H9 (cell line): Measurements from ENCODE around the gene TYW3. TPM values are rescaled to one million over a fixed set of nuclear protein-coding genes. Genes with fewer than 3 reads are reported as not detected.

Experiments used
- DNase-seq: peaks from one replicate; pipeline ENCODE4 v3.0.0-alpha.2; 2017
- H2AFZ ChIP-seq: one replicate; pipeline ENCODE4 v1.6.1; 2013; ENCODE audit warnings: mild to moderate bottlenecking, low read length, control low read depth, moderate library complexity
- H2AK5ac ChIP-seq: 2 replicates; pipeline ENCODE4 v1.6.1; 2013; ENCODE audit warnings: low read length, control low read depth, mixed read lengths; ENCODE audit not compliant: insufficient read length
- H2BK120ac ChIP-seq: one replicate; pipeline ENCODE4 v1.6.1; 2013; ENCODE audit warnings: low read depth, mild to moderate bottlenecking, low read length, control low read depth, inconsistent platforms; ENCODE audit not compliant: poor library complexity, severe bottlenecking
- H2BK12ac ChIP-seq: 2 replicates; pipeline ENCODE4 v1.6.1; 2013; ENCODE audit warnings: low read length, control low read depth, mixed read lengths, low read depth; ENCODE audit not compliant: insufficient read length
- H2BK15ac ChIP-seq: 2 replicates; pipeline ENCODE4 v1.6.1; 2013; ENCODE audit warnings: low read depth, low read length, control low read depth
- H2BK20ac ChIP-seq: one replicate; pipeline ENCODE4 v1.6.1; 2013; ENCODE audit warnings: low read depth, mild to moderate bottlenecking, low read length, control low read depth, inconsistent platforms; ENCODE audit not compliant: poor library complexity, severe bottlenecking
- H2BK5ac ChIP-seq: 2 replicates; pipeline ENCODE4 v1.6.1; 2013; ENCODE audit warnings: low read length, control low read depth, mixed read lengths; ENCODE audit not compliant: insufficient read length
- H3K14ac ChIP-seq: 2 replicates; pipeline ENCODE4 v1.6.1; 2013; ENCODE audit warnings: low read length, control low read depth; ENCODE audit not compliant: insufficient read depth
- H3K18ac ChIP-seq: 2 replicates; pipeline ENCODE4 v1.6.1; 2013; ENCODE audit warnings: low read depth, mild to moderate bottlenecking, mixed read lengths, low read length, control low read depth; ENCODE audit not compliant: insufficient read length
- H3K23ac ChIP-seq: 2 replicates; pipeline ENCODE4 v1.6.1; 2013; ENCODE audit warnings: low read length, control low read depth, mixed read lengths, low read depth; ENCODE audit not compliant: insufficient read length
- H3K23me2 ChIP-seq: 2 replicates; pipeline ENCODE4 v1.6.1; 2013; ENCODE audit warnings: low read depth, mild to moderate bottlenecking, mixed read lengths, low read length, control low read depth; ENCODE audit not compliant: insufficient read length, poor library complexity, severe bottlenecking
- H3K27ac ChIP-seq: 2 replicates; pipeline ENCODE4 v1.5.1; 2013; ENCODE audit warnings: low read length, control low read depth, mixed read lengths, low read depth; ENCODE audit not compliant: insufficient read length
- H3K27me3 ChIP-seq: 2 replicates; pipeline ENCODE4 v1.6.1; 2013; ENCODE audit warnings: low read length, control low read depth, inconsistent platforms; ENCODE audit not compliant: insufficient read depth
- H3K4ac ChIP-seq: 2 replicates; pipeline ENCODE4 v1.6.1; 2013; ENCODE audit warnings: low read depth, mild to moderate bottlenecking, control low read depth, inconsistent platforms, low read length, moderate library complexity
- H3K4me1 ChIP-seq: 2 replicates; pipeline ENCODE4 v1.6.1; 2013; ENCODE audit warnings: low read length, control low read depth, inconsistent platforms; ENCODE audit not compliant: insufficient read depth
- H3K4me2 ChIP-seq: 2 replicates; pipeline ENCODE4 v1.6.1; 2013; ENCODE audit warnings: low read length, control low read depth, mixed read lengths; ENCODE audit not compliant: insufficient read length, insufficient read depth
- H3K56ac ChIP-seq: 2 replicates; pipeline ENCODE4 v1.6.1; 2013; ENCODE audit warnings: low read depth, mild to moderate bottlenecking, mixed read lengths, low read length, control low read depth; ENCODE audit not compliant: insufficient read length
- H3K79me1 ChIP-seq: 2 replicates; pipeline ENCODE4 v1.6.1; 2013; ENCODE audit warnings: low read depth, mild to moderate bottlenecking, moderate library complexity, low read length, control low read depth, inconsistent platforms; ENCODE audit not compliant: insufficient read depth, poor library complexity, severe bottlenecking
- H3K79me2 ChIP-seq: 2 replicates; pipeline ENCODE4 v1.6.1; 2013; ENCODE audit warnings: low read length, control low read depth, inconsistent platforms; ENCODE audit not compliant: insufficient read depth
- H3K9ac ChIP-seq: 2 replicates; pipeline ENCODE4 v1.6.1; 2013; ENCODE audit warnings: low read length, control low read depth, mixed read lengths; ENCODE audit not compliant: insufficient read length; ENCODE audit errors: extremely low read depth
- H3K9me3 ChIP-seq: one replicate; pipeline ENCODE4 v1.6.1; 2013; ENCODE audit warnings: low read depth, low read length, inconsistent platforms; ENCODE audit not compliant: control insufficient read depth
- H3T11ph ChIP-seq: one replicate; pipeline ENCODE4 v1.6.1; 2013; ENCODE audit warnings: mild to moderate bottlenecking, low read length, control low read depth, inconsistent platforms
- H4K20me1 ChIP-seq: one replicate; pipeline ENCODE4 v1.6.1; 2013; ENCODE audit not compliant: control insufficient read depth, insufficient read length, insufficient read depth
- H4K5ac ChIP-seq: 2 replicates; pipeline ENCODE4 v1.6.1; 2013; ENCODE audit warnings: low read depth, mild to moderate bottlenecking, mixed read lengths, low read length, control low read depth; ENCODE audit not compliant: insufficient read length
- H4K8ac ChIP-seq: replicated peaks from 2 replicates; pipeline ENCODE4 v1.6.1; 2013; ENCODE audit warnings: low read length, control low read depth, mixed read lengths, low read depth; ENCODE audit not compliant: insufficient read length
- H4K91ac ChIP-seq: 2 replicates; pipeline ENCODE4 v1.6.1; 2013; ENCODE audit warnings: low read depth, mild to moderate bottlenecking, moderate library complexity, mixed read lengths, low read length, control low read depth; ENCODE audit not compliant: insufficient read length
- H3K27ac Mint-ChIP-seq, 3 experiments: 2 replicates in 2 of 3; 3 replicates in 1 of 3; pipeline ENCODE4 v1.8.0; 2020 to 2021; ENCODE audit warnings: mixed read lengths in 3 of 3, mild to moderate bottlenecking in 1 of 3, moderate library complexity in 1 of 3
- H3K27me3 Mint-ChIP-seq: 2 replicates; pipeline ENCODE4 v1.8.0; 2021; ENCODE audit warnings: low read depth, mild to moderate bottlenecking, moderate library complexity, mixed read lengths
- H3K36me3 Mint-ChIP-seq, 3 experiments: 2 replicates in 2 of 3; 3 replicates in 1 of 3; pipeline ENCODE4 v1.8.0; 2020 to 2021; ENCODE audit warnings: low read depth in 3 of 3, mixed read lengths in 3 of 3; ENCODE audit not compliant: insufficient read depth in 1 of 3
- H3K4me1 Mint-ChIP-seq, 2 experiments: 2 replicates each; pipeline ENCODE4 v1.8.0; 2020; ENCODE audit warnings: mixed read lengths in 2 of 2
- H3K4me3 Mint-ChIP-seq, 2 experiments: 2 replicates in 1 of 2; 3 replicates in 1 of 2; pipeline ENCODE4 v1.8.0; 2020 to 2021; ENCODE audit warnings: mild to moderate bottlenecking in 2 of 2, mixed read lengths in 2 of 2, moderate library complexity in 1 of 2
- H3K9me3 Mint-ChIP-seq, 2 experiments: 2 replicates in 1 of 2; 3 replicates in 1 of 2; pipeline ENCODE4 v1.8.0; 2020; ENCODE audit warnings: mild to moderate bottlenecking in 2 of 2, mixed read lengths in 2 of 2, moderate library complexity in 1 of 2
- WGBS: extraction: QIAGEN DNeasy Blood & Tissue Kit; methylation state at CpG from one replicate; pipeline ENCODE4 v1.1.7; 2013; ENCODE audit warnings: missing lambda C conversion rate, low lambda C conversion rate, mixed read lengths; ENCODE audit not compliant: insufficient read length; ENCODE audit errors: extremely low coverage; 5-methylcytosine and 5-hydroxymethylcytosine counted together
- total RNA-seq: library from RNA; stranded (reverse); gene quantifications from 2 replicates; pipeline ENCODE4 v1.2.1, GENCODE V29; 2021
- TF ChIP-seq, protein P1 (sequence below): fragments of 200-600 bp; sonication (generic); conservative IDR thresholded peaks from 3 replicates; pipeline ENCODE4 v1.8.0; 2021; ENCODE audit warnings: antibody characterized with exemption, mild to moderate bottlenecking

The TYW3 gene
- total RNA-seq, 1 experiment from 2014 or later = 10.9 TPM

DNA sequence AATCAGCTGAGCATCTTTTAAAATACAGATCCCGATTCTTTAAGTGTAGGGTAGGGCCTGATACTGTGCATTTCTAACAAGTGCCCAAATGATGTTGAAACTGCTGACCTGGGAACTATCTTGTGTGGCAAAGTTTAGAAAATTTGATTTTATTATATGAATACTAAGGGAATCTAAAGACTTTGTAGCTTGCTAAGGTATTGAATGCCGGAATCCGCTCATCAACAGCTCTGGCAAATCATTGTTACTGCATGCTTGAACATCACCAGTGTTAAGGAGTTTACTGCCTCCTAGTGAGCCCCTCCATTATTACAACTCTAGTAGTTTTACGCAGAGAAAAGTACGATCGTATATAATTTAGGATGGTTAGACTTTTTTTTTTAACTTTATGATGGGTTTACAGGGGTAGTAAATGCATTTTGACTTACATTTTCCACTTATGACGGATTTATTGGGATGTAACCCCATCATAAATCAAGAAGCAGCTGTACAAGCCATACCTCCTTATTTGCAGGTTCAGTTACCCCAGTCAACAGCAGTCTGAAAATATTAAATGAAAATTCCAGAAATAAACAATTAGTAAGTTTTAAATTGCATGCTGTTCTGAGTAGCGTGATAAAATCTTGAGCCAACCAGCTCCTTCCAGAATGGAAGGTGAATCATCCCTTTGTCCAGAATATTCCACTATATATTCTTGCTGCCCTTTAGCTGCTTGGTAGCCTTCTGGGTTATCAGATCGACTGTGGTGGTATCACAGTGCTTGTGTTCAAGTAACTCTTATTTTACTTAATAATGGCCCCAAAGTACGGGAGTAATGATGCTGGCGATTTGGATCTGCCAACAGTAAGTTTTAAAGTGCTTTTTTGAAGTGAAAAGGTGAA is 892 bp downstream of the TYW3 start:
- Histone ChIP-seq H2BK12ac (no peak overlapping the region), H2AFZ (no peak overlapping the region), H3K4me2 (peak overlapping the region; percentile 49), H3K23me2 (no peaks in the 10 kb centered on the region), H3T11ph (no peak overlapping the region), H2BK120ac (no peak overlapping the region), H3K27ac (peak overlapping the region; percentile 94), H3K79me2 (no peaks in the 10 kb centered on the region), H4K91ac (no peak overlapping the region), H2BK5ac (no peak overlapping the region), H3K14ac (no peak overlapping the region; the same call in 1 of the 2 replicates), H3K4ac (no peak overlapping the region), H3K56ac (no peak overlapping the region), H3K27me3 (no peaks in the 10 kb centered on the region), H4K20me1 (no peaks in the 10 kb centered on the region), H3K9ac (peak overlapping the region; percentile 94), H3K4me1 (no peaks in the 10 kb centered on the region; the same call in 1 of the 2 replicates), H2BK15ac (no peak overlapping the region), H3K23ac (no peak overlapping the region), H2BK20ac (no peak overlapping the region), H4K8ac (no peak overlapping the region), H4K5ac (no peak overlapping the region), H2AK5ac (no peak overlapping the region), H3K79me1 (no peaks in the 10 kb centered on the region), H3K9me3 (peaks cover 5% of the 10 kb centered on the region), H3K18ac (peak overlapping the region; percentile 97)
- Mint-ChIP-seq H3K4me3 (peak overlapping the region; percentile 87 to 89), H3K9me3 (peaks cover 3 to 9% of the 10 kb centered on the region in 2 experiments; a peak in 3 of 5 replicates), H3K27me3 (no peaks in the 10 kb centered on the region; the same call in 1 of the 2 replicates), H3K36me3 (peaks cover 16 to 37% (median 20%) of the 10 kb centered on the region in 3 experiments), H3K4me1 (peaks cover 9 to 32% of the 10 kb centered on the region in 2 experiments), H3K27ac (peak overlapping the region; percentile 99)
- TF ChIP-seq, protein P1, sequence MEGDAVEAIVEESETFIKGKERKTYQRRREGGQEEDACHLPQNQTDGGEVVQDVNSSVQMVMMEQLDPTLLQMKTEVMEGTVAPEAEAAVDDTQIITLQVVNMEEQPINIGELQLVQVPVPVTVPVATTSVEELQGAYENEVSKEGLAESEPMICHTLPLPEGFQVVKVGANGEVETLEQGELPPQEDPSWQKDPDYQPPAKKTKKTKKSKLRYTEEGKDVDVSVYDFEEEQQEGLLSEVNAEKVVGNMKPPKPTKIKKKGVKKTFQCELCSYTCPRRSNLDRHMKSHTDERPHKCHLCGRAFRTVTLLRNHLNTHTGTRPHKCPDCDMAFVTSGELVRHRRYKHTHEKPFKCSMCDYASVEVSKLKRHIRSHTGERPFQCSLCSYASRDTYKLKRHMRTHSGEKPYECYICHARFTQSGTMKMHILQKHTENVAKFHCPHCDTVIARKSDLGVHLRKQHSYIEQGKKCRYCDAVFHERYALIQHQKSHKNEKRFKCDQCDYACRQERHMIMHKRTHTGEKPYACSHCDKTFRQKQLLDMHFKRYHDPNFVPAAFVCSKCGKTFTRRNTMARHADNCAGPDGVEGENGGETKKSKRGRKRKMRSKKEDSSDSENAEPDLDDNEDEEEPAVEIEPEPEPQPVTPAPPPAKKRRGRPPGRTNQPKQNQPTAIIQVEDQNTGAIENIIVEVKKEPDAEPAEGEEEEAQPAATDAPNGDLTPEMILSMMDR = peak; percentile 73
- DNase-seq = no peak
- WGBS = no CpG with 5 or more reads among the region's 11 CpGs
